Effector CD8-positive, alpha-beta T cell (primary cell): ENCODE results near the gene SPSB3.
"Not testable (repeated sequence)": the region's sequence is repeated elsewhere in the genome, so short reads cannot be mapped to it uniquely, and the experiment has no call there.

Experiments used
- DNase-seq: peaks from one replicate; lab custom pipeline; 2025; lab: John Stamatoyannopoulos, UW

Gene SPSB3

DNA sequence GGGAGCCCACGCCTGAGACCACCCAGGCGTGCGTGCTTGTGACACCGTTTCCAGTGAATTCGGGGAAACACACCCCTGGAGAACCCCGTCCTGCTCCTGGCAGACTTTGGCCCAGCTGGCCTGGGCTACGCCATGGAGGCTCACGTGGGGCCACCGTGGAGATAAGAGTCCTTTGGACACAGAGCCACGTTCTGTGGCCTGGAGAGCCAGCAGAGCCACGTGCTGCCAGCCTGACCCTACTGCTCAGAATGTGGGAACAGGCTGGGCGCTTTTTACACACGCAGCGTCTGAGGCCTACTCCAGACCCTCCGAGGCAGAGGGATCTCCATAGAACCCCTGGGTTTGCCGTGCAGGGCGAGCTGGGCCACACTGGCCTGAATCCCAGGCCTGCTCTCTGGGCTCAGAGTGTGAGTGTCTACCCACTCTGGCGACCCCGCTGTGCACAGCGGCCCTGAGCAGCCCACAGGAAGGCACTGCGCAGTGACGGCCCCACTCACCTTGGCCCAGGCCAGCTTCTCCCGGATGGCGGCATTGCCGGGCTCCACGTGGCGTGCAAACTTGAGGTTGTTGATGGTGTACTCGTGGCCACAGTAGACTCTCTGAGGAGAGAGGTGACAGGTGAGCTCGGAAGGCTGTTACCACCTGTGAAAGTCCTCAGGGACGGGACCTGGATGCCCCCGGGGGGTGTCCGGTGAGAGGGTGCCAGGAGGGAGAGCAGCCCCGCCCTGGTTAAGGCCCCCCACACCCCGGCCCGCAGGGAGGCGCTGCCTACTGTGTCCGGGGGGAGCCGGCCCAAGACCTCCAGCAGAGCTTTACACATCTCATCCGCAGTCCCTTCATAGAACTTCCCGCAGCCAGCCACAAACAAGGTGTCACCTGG is 34.3 kb upstream of the SPSB3 start:
- DNase-seq, result no peak

GRCh38 chr16:1815461-1815860 is 33.1 kb upstream of the SPSB3 start:
- DNase-seq, result no peak

GRCh38 chr16:1812732-1813163 is 30.4 kb upstream of the SPSB3 start:
- DNase-seq, result peak; percentile 23

DNA sequence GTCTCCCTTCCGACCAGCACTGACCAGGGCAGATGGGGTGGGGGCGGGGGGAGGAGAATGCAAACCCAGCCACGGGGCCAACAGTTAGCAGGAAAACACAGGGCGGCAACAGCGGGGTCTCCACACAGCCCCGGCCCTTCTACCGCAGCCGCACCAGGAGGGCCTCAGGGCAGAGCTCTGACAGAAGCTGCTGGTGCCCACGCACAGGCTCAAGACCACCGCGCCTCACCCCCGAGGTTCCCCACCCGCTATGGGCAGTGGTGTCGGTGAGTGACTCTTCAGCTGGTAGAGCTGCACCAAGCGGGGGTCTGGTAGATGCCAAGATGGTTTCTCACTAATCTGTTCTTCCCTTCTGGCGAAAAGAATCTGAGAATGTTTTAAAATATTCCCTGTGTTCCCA is 28.2 kb upstream of the SPSB3 start:
- DNase-seq, result no peak

DNA sequence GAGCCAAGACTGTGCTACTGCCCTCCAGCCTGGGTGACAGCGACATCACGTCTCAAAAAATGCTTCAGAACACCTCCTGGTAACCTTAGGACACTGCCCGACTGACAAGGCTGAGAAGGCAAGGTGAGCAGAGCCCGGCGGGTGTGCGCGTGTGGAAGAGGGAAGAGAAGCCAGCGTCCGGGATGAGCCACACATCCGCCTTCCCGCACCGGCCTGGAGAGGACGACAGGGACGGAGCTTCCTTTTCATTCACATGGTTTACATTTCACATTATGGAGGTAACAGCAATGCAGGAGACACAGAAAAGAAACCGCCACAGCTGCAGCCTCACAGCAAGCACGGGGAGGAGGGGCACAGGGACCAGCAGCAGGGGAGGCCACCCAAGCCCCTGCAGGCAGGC is 27.7 kb upstream of the SPSB3 start:
- DNase-seq, result no peak

- DNase-seq, result no peak
Observed at GRCh38 chr16:1809281-1809801, 27.0 kb upstream of the SPSB3 start.

GRCh38 chr16:1808691-1809090 is 26.3 kb upstream of the SPSB3 start:
- DNase-seq, result no peak

DNA sequence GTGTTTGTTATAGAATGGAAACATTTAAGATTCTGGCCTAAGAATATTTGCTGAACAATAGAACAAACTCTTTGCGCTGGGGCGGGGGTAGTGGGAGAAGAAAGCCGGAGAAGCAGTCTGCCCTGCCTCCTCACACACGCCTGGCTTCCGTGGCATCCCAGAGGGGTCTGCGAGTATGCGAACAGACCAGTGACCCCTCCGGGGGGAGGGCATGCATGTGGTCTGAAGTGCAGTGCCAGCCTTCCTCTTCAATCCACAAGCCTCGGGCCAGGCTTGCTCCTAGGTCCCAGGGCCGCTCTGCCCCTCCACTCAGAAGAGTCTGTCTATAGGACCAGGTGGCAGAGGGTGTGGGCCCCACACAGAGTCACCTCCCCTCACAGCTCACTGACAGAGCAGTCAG is 25.3 kb upstream of the SPSB3 start:
- DNase-seq, result no peak

GRCh38 chr16:1800701-1801100 is 18.3 kb upstream of the SPSB3 start:
- DNase-seq, result no peak

DNA sequence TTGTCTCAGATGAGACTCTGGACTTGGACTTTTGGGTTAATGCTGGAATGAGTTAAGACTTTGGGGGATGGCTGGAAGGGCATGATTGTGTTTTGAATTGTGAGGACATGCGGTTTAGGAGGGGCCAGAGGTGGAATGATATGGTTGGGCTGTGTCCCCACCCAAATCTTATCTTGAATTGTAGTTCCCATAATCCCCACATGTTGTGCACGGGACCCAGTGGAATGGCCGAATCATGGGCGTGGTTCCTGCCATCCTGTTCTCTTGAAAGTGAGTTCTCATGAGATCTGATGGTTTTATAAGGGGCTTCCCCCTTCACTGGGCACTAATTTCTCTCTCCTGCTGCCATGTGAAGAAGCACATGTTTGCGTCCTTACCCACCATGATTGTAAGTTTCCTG is 16.9 kb upstream of the SPSB3 start:
- not testable (repeated sequence) for DNase-seq

- DNase-seq, result no peak
Observed at GRCh38 chr16:1794908-1795666, 12.7 kb upstream of the SPSB3 start.

GRCh38 chr16:1794221-1794871 is 12.0 kb upstream of the SPSB3 start:
- DNase-seq, result no peak

DNA sequence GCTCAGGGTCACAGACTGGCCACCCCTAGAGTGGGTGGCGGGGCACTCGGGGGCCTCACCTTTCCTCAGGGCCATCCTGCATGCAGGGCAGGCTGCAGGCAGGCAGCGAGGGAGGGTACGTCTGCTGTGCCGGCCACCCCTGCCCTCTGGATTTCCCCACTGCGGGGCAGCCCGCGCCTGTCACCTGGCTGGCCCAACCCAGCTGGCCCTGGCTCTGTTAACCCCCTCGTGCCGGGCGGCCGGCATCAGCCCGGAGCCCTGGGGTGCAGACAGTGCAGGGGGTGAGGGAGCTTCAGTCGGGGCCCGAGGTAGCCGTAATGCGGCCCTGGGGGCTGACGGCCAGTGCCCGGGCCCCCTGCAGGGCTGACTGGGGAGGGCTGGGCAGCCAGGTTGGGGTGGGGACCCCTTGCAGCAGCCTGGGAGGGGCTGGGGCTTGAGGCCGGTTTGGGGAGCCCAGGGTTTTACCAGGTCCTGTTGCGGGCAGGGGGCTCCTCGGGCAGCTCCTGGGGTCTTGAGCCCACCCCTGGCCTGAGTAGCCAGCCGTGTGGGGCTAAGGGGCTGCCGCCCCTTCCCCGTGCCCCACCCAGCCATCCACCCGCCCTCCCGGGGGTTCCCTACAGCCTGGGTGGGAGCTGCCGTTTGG is 11.3 kb upstream of the SPSB3 start, which contains the start of gene IGFALS:
IGFALS (minus strand) TSS at position 128 of the 643 bp plus-strand sequence; CDS start at position 75, 53 bp downstream.
- no peak for DNase-seq

DNA sequence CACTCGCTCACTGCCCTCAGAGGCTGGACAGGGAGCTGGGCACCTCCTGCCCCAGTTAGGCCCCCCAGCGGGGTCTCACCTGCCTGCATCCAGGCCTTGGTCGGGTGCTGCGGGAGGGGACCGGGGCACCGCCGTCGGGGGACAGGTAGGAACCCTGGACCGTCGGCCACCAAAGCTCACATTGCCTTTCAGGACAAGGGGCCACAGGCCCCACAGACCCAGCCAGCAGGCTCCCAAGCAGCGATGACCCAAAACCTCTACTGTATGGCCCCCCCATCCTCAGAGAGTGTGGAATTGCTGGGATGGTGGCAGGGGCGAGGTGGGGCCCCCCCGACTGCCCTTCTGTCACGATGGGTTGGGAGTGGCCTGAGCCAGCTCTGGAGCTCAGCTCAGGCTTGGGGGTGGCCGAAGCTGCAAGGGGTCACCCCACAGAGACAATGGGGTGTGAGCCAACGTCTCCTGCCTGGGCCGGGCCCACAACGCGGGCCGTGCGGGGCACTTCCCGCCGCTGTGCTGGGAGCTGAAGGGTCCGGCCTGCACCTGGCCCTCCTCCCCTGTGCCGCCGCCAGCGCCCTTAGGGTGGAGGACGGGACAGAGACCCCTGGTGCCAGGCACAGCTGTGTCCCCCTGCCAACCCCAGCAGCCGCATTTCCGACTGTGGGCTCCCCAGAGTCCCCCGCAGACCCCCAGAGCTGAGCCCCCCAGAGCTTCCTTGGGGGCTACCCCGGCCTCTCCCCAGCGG is 10.6 kb upstream of the SPSB3 start:
- no peak for DNase-seq

- DNase-seq, result no peak
Observed at GRCh38 chr16:1791943-1792812, 9.8 kb upstream of the SPSB3 start.

DNA sequence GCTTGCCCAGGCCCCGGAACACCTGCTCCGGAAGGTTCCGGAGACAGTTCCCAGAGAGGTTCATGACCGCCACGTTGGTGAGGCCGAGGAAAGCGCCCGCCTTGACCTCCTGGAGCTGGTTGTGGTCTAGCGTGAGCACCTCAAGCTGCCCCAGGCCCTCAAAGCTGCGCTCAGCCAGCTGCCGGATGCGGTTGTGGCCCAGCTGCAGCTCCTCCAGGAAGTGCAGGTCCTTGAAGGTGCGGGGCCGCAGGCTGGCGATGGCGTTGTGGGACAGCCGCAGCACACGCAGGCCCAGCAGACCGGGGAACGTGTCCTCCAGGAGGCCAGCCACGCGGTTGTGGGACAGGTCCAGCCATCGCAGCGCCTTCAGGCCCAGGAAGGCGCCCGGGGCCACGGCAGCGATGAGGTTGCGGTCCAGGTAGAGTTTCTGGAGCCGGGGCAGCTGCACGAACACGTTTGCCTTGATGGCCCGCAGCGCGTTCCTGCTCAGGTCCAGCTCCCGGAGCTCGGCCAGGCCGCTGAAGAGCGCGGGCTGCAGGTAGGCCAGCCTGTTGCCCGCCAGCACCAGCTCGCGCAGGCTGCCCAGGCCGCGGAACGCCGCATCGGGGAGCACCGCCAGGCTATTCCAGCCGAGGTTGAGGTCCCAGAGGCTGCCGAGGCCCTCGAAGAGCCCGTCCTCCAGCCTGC is 9.0 kb upstream of the SPSB3 start:
- no peak for DNase-seq

GRCh38 chr16:1790611-1791255 is 8.4 kb upstream of the SPSB3 start:
- no peak for DNase-seq

DNA sequence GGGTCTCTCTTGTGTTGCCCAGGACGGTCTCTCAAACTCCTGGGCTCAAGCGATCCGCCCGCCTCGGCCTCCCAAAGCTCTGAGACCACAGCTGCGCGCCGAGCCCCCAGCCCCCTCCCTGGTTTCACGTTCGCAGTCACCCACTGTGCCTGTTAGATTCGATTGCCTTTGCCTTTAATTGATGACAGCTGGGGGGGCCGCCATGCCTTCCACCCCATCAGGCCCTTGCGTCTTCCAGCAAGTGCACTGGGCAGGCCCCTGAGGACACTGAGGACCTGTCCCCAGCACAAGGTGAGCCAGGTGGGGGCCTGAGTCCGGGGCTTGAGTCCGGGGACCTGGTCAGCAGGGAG is 7.9 kb upstream of the SPSB3 start:
- DNase-seq, result no peak

DNA sequence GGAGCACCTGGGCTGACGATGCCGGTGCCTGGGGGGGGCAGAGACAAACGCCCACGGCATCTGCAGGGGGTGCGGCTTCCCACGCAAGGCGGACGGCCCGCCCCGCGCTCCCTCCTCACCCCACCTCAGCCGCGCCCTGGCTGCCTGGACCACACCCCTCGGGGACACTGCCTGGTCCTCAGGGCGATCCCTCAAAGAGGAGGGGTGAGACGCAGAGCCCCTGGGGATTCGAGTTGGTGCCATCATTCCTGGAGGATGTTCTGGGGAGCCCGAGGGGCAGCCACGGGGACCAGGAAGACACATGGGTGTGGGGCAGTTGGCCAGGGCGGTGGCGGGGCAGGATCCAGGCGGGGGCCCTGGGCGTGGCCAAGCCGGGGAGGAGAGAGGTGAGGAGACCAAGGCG is 7.3 kb upstream of the SPSB3 start:
- no peak for DNase-seq
